Measurements from ENCODE around the gene DMBT1. TPM values are rescaled to one million over a fixed set of nuclear protein-coding genes. Genes with fewer than 3 reads are reported as not detected.

DMBT1 gene
- 0.05 TPM for polyA plus RNA-seq (ENCODE audit: insufficient read length)
- long read RNA-seq, donor 1 = 0 reads
- long read RNA-seq, donor 2 = 0 reads
- long read RNA-seq, donor 3 = 0 reads
- long read RNA-seq, donor 4 = 0 reads
- long read RNA-seq, donor 5 = 0 reads
- long read RNA-seq, donor 6 = 0 reads
- long read RNA-seq, donor 7 = 0 reads
- long read RNA-seq, donor 8 = 0 reads

DNA sequence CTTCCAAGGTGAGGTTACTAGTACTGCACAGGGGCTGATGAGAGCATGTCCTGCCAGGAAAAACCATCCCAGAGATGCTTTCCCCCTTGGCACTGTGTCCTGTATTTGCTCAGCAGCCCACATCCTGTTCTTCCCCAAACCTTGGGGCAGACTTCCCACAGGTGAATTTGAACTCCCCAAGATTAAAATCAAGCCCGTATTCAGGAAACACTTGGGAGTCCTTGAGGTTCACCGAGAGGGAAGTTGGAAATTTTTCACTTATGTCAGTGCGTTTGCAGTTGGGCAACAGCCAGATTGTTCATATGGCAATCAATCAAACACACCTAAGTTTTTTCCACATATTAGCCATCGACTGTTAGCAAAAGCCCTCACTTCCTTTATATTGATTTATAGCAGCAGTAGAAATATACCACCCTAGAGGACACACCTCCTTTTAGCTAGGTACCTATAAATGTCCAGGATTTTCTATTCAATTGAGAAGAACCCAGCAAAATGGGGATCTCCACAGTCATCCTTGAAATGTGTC lies at the start of gene DMBT1:
DMBT1 (plus strand) TSS at position 476 of the 526 bp plus-strand sequence; CDS start at position 493, 17 bp downstream.
- DNase-seq = no peak

GRCh38 chr10:122513053-122513452 lies 47.5 kb upstream of the DMBT1 start:
- no peak for DNase-seq

- DNase-seq = no peak
Measured at GRCh38 chr10:122514045-122514840, 46.3 kb upstream of the DMBT1 start.

DNA sequence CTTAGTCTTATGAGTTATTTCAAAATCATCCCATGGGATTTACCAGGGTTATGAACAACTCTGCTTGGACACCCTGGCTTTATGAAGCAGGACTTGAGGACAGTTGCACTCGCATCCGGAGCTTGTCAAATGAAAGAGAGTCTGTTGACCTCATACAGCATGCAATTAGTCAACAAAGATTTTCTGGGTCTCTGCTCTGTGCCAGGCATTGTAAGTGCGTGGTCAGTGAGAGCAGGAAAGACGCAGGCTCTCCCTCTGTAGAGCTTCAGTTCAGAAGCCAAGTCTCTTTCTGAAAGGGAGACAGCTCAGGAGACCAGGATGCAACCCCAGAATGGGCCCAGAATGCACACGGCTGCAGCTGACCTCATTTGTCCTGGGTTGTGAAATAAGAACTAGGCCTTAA lies 45.5 kb upstream of the DMBT1 start:
- DNase-seq = no peak

DNA sequence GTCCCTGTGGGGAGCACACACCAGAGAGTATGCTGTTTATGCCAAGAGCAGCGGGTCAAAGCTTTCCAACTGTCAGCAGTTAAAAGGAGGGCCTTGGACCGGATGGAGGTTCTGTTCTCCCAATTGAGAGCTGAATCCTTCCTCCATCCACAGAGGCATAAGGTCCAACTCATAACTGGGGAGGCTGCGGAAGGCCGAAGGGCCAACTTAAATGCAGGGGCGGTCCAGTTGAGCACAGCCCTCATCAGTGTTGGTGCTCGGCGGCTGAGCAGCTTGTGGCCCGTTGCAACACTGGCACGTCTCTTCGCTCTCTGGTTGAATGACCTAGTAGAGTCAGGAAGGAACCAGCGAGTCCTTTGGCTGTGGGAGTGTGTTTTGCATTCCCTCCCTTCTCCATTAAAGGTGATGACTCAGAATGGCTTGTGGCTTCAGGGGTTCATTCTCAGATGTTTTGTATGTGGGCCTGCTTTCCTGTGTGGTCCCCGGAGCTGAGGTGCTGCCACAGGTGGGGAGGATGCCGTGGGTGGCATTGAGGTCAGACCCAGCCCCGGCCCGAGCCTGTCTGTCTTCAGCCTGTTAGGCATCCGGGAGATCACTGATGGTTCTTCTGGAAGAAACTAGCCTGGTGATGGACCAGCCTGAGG lies 44.8 kb upstream of the DMBT1 start:
- DNase-seq = no peak

DNA sequence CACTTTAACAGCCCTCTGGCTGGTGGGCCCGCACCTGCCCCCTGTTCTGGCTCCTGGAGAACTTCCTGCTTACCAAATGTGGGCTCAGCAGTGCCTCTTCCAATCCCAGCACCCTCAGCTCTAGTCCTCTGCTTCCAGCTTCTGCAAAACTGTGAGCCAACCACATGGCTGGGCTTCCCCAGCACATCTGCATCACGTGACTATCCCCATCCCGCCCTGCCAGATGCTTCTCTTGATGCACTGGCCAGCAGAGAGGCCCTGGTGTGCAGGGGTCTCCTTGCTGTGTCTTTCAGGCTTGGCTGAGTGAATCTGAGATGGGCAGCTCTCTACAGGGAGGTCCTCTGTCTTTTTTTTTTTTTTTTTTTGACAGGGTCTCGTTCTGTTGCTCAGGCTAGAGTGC lies 43.8 kb upstream of the DMBT1 start:
- DNase-seq = no peak

- DNase-seq = no peak
Measured at GRCh38 chr10:122519144-122519543, 41.4 kb upstream of the DMBT1 start.

- DNase-seq = no peak
Measured at GRCh38 chr10:122519873-122520272, 40.7 kb upstream of the DMBT1 start.

GRCh38 chr10:122521011-122521410 lies 39.5 kb upstream of the DMBT1 start:
- DNase-seq = no peak

- DNase-seq = no peak
Measured at GRCh38 chr10:122524811-122525210, 35.7 kb upstream of the DMBT1 start.

DNA sequence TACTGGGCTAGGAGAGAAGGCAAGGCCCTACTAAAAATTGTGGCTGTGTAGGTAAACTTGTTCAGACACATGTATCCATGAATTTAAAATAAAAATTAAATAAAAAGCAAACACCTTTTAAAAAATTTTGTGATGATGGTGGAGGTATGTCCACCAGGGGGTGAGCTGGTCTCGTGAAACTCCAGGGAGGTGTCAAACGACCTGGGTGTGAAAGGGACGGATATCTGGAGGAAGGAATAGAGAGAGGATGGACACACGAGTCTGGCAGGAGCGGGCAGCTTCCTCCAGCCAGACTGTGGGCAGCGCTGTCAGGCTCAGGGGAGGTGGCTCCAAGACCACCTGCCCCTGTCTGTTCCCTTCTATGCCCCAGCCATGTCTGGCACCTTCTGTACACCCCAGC lies 34.8 kb upstream of the DMBT1 start:
- DNase-seq = no peak

DNA sequence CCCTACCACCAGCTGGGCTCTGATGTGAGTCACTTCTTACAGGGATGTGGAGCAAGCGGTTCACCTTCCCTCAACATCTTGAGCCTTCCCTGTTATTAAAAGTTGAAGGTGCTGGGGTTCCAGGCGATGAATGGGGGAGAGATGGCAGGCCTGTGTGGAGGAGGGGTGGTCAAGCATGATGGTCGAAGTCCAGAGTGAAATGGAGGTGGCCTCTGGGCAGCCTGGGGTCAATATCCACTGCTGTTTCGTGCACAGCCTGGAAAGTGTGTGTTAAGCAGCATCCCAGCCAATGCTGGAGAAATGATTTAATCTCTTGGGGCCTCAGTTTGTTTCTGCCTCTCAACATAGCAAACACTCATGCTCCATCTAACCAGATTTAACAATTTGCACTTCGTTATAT lies 33.7 kb upstream of the DMBT1 start:
- no peak for DNase-seq

- no peak for DNase-seq
Measured at GRCh38 chr10:122530177-122530576, 30.4 kb upstream of the DMBT1 start.

DNA sequence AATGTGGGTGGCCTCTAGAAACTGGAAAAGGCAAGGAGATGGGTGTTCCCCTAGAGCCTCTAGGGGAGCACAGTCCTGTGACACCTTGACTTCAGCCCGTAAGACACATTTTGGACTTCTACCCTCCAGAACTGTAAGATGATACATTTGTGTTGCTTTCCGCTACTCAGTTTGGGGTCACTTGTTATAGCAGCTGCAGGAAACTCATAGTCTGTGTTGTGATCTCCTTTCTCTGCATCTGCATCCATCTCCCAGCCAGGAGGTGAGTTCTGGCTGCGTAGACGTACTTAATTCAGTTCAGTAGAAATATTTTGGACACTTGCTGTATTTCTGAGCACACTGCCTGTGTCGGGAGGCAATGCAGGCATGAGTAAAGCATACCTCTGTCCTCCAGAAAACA lies 29.3 kb upstream of the DMBT1 start:
- DNase-seq = no peak

GRCh38 chr10:122531939-122532338 lies 28.6 kb upstream of the DMBT1 start:
- DNase-seq = no peak

GRCh38 chr10:122532601-122533296 lies 27.8 kb upstream of the DMBT1 start:
- DNase-seq = no peak

DNA sequence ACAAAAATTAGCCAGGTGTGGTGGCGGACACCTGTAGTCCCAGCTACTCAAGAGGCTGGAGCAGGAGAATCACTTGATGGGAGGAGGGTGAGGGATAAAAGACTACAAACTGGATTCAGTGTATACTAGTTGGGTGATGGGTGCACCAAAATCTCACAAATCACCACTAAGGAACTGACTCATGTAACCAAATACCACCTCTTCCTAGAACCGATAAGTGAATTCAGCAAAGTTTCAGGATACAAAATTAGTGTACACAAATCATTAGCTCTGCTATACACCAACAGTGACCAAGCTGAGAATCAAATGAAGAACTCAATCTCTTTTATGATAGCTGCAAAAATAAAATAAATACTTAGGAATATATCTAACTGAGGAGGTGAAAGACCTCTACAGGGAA lies 23.0 kb upstream of the DMBT1 start:
- DNase-seq = no peak

- DNase-seq = no peak
Measured at GRCh38 chr10:122541541-122542002, 19.0 kb upstream of the DMBT1 start.

DNA sequence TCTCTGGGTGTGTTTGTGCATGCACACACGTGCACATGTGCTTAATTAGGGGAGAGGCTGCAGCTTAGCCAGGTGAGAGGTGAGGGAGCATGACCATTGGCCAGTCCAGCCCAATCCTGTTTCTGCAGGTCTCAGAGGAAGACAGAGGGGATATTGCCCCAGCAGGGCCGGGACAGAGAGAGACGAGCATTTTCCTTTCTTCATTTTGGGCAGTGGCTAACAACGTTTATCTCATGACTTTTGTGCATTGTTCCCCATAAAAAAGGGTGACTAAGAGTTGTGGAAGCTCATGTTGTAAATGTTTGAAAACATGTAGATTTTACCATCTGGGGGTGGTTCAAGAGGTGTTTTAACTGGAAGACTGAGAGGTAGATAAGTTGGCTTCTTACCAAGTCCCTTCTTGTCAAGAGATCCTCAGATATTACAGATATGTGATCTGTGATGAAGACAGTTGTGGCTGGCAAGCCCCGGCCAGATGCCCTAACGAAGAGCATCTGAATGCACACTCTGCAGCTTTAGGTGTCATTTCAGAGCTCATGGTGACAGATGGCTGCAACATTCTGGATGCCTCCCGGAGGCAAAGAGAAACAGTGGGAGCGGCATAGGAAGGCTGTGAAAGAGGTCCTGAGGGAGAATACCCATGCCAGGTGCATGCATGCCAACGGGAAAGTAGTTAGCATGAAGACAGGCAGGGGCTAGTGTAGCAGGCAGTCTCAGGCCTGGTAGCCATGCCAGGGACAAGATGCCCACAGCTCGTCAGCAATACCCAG lies 16.7 kb upstream of the DMBT1 start:
- no peak for DNase-seq

- no peak for DNase-seq
Measured at GRCh38 chr10:122544493-122544892, 16.1 kb upstream of the DMBT1 start.

GRCh38 chr10:122546242-122546641 lies 14.3 kb upstream of the DMBT1 start:
- DNase-seq = no peak

Measured in left kidney (tissue), 8 donors.